ENCODE measurements around the gene STON2.

STON2 gene

GRCh38 chr14:81332725-81333124 lies 67.4 kb downstream of the STON2 start:
- Mint-ChIP-seq H3K27ac (peak overlapping the region in 1 of 3 experiments; percentile 18), H3K4me1 (no peaks in the 10 kb centered on the region), H3K9me3 (no peaks in the 10 kb centered on the region), H3K27me3 (ENCODE audit: low read depth) (no peaks in the 10 kb centered on the region), H3K4me3 (no peak overlapping the region), H3K36me3 (ENCODE audit: low read depth) (peaks cover 5% of the 10 kb centered on the region)
- no peak for TF ChIP-seq CTCF (IDR thresholded peaks at IDR 0.05; ENCODE audit: unreplicated experiment in 3 of 3)

- H3K36me3 Mint-ChIP-seq (ENCODE audit: low read depth): no peaks in the 10 kb centered on the region
- H3K4me3 Mint-ChIP-seq: no peak overlapping the region
- no peaks in the 10 kb centered on the region for H3K9me3 Mint-ChIP-seq
- no peaks in the 10 kb centered on the region for H3K4me1 Mint-ChIP-seq
- TF ChIP-seq CTCF (IDR thresholded peaks at IDR 0.05; ENCODE audit: unreplicated experiment in 3 of 3): no peak
- no peaks in the 10 kb centered on the region for H3K27me3 Mint-ChIP-seq (ENCODE audit: low read depth)
- H3K27ac Mint-ChIP-seq: peak overlapping the region in 1 of 3 experiments; percentile 75
Observed at GRCh38 chr14:81331229-81332021, 68.7 kb downstream of the STON2 start.

- peak overlapping the region in 1 of 3 experiments; percentile 75 for H3K27ac Mint-ChIP-seq
- no peaks in the 10 kb centered on the region for H3K4me1 Mint-ChIP-seq
- no peak for TF ChIP-seq CTCF (IDR thresholded peaks at IDR 0.05; ENCODE audit: unreplicated experiment in 3 of 3)
- H3K27me3 Mint-ChIP-seq (ENCODE audit: low read depth): no peaks in the 10 kb centered on the region
- H3K4me3 Mint-ChIP-seq: no peak overlapping the region
- H3K9me3 Mint-ChIP-seq: no peaks in the 10 kb centered on the region
- H3K36me3 Mint-ChIP-seq (ENCODE audit: low read depth): no peaks in the 10 kb centered on the region
Observed at GRCh38 chr14:81330619-81331122, 69.5 kb downstream of the STON2 start.

- no peaks in the 10 kb centered on the region for H3K4me1 Mint-ChIP-seq
- no peaks in the 10 kb centered on the region for H3K9me3 Mint-ChIP-seq
- no peak for TF ChIP-seq CTCF (IDR thresholded peaks at IDR 0.05; ENCODE audit: unreplicated experiment in 3 of 3)
- H3K27ac Mint-ChIP-seq: peak overlapping the region in 2 of 3 experiments; percentile 48 to 66
- no peaks in the 10 kb centered on the region for H3K36me3 Mint-ChIP-seq (ENCODE audit: low read depth)
- H3K27me3 Mint-ChIP-seq (ENCODE audit: low read depth): no peaks in the 10 kb centered on the region
- H3K4me3 Mint-ChIP-seq: no peak overlapping the region
Observed at GRCh38 chr14:81329640-81330381, 70.3 kb downstream of the STON2 start.

GRCh38 chr14:81326451-81326850 lies 73.7 kb downstream of the STON2 start:
- Mint-ChIP-seq H3K9me3 (no peaks in the 10 kb centered on the region), H3K27me3 (ENCODE audit: low read depth) (peaks cover 6% of the 10 kb centered on the region), H3K27ac (no peak overlapping the region), H3K4me3 (no peak overlapping the region), H3K36me3 (ENCODE audit: low read depth) (no peaks in the 10 kb centered on the region), H3K4me1 (peaks cover 4% of the 10 kb centered on the region)
- TF ChIP-seq CTCF (IDR thresholded peaks at IDR 0.05; ENCODE audit: unreplicated experiment in 3 of 3): no peak
